Fibroblast of pulmonary artery (primary cell): ENCODE data around the gene OCIAD1.

Source experiments
- DNase-seq: peaks from one replicate; pipeline ENCODE4 v3.0.0-alpha.2; 2010; ENCODE audit warnings: low read depth
- H3K4me3 ChIP-seq: replicated peaks from 2 replicates; pipeline ENCODE4 v1.5.1; 2011; ENCODE audit warnings: low read depth, mild to moderate bottlenecking, control low read depth, low read length, moderate library complexity
- TF ChIP-seq, protein P1 (sequence below): IDR thresholded peaks from 2 replicates; pipeline ENCODE4 v1.5.1; 2011; ENCODE audit warnings: mild to moderate bottlenecking, control low read depth, low read length, inconsistent platforms; ENCODE audit errors: missing control alignments

OCIAD1 gene

DNA sequence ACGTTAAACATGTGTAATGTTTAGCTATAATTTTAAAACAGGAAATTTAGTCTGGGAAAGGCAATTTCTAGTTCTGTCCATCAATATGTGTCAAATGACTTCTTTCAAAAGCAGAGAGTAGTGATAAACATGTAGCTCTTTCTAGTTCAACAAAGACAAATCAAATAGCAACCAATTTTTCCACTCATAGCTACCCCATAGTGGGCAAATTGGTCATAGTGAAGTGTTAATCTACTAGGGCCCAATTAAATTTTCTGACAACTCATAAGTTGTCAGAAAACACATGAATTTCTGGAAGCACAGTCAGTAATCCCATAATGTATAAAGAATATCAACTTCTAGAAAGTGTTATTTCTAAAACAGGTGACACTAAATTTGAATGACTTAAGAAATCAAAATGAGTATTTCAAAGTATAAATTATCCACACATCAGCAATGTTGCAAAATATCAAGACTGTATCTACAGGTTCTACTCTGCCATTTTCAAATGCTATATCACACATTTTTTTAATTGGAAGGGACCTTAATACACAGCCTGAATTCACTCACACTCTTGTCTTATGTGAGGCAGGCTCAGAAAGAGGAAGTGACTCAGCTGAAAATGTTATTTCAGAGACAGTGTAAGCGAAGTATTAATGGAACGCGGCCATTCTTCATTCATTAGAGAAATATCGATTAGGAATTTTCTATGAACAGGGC, 68.0 kb downstream of the OCIAD1 start:
- DNase-seq = peak; percentile 47
- TF ChIP-seq, protein P1, sequence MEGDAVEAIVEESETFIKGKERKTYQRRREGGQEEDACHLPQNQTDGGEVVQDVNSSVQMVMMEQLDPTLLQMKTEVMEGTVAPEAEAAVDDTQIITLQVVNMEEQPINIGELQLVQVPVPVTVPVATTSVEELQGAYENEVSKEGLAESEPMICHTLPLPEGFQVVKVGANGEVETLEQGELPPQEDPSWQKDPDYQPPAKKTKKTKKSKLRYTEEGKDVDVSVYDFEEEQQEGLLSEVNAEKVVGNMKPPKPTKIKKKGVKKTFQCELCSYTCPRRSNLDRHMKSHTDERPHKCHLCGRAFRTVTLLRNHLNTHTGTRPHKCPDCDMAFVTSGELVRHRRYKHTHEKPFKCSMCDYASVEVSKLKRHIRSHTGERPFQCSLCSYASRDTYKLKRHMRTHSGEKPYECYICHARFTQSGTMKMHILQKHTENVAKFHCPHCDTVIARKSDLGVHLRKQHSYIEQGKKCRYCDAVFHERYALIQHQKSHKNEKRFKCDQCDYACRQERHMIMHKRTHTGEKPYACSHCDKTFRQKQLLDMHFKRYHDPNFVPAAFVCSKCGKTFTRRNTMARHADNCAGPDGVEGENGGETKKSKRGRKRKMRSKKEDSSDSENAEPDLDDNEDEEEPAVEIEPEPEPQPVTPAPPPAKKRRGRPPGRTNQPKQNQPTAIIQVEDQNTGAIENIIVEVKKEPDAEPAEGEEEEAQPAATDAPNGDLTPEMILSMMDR = no peak
- H3K4me3 ChIP-seq = no peak overlapping the region

DNA sequence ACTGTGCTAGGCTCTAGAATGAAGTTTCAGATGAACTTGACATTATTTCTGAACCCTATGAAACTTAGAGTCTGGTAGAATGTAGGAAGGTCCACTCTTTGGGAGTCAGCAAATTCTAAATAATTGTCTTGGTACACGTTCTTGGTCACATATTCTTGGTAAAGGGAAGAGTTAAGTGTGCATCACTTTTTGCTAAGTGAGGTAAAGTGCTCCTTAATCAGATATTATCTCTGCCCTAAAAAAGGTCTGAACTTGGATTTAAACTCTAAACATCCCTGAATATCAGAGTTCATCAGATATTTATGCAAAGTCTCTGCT, 68.5 kb downstream of the OCIAD1 start:
- DNase-seq = no peak
- TF ChIP-seq, protein P1 = no peak
- no peak overlapping the region for H3K4me3 ChIP-seq

DNA sequence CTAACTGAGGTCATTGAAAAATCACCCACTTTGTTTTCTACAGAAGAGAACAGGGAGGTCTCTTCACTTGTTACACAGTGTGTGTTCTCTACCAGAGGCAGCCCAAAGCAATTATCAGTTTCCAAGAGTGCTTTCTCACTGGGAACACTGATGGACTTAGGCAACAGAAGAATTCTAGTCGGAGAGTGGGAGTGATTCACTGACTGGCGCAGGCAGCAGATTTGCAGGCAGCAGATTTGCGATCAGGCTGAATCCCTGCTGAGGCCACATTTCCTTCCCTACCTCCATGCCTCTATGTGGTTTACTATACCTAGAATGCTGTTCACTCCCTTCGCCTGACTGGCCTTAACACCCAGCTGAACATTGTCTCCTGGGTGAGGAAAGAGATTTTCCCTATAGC, 69.1 kb downstream of the OCIAD1 start:
- DNase-seq = peak; percentile 82
- H3K4me3 ChIP-seq = no peak overlapping the region
- TF ChIP-seq, protein P1 = no peak

DNA sequence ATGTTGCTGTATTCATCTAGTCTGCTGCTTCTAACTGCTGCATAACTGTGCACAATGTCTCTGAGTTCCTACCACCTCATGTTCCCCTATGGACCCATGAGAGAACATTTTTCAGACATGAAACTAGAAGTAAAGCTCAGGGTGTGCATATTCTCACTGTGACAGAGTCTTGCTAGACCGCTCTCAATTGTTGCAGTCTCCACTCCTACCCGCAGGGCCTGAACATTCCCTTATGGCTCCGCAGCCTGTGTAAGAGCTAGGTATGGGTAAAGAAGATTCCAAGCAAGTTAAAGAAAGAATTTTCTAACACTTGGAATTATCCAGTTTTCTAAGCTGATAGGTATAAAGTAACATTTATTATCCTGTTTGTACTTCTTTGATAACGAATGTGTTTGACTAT, 70.3 kb downstream of the OCIAD1 start:
- DNase-seq = no peak
- H3K4me3 ChIP-seq = no peak overlapping the region
- TF ChIP-seq, protein P1 = no peak

DNA sequence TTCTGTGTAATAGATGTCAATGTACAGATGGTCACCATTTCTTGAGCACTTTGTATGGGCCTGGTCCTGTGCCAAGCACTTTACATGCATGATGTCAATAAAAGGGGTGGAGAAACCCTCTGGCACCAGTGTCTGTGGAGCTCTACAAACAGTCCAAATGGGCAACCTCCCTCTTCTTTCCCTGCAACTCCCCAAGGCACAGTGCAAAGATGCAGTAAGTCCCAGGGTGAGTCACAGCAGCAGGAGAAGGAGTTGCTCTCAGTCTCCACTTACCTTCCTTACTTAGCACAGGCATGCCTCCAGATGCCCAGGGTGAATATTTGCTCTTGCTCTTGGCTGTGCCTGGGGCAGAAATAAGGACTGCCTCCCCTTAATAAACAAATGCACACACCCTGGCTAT, 71.4 kb downstream of the OCIAD1 start:
- DNase-seq = peak; percentile 45
- TF ChIP-seq, protein P1 = no peak
- H3K4me3 ChIP-seq = no peak overlapping the region

DNA sequence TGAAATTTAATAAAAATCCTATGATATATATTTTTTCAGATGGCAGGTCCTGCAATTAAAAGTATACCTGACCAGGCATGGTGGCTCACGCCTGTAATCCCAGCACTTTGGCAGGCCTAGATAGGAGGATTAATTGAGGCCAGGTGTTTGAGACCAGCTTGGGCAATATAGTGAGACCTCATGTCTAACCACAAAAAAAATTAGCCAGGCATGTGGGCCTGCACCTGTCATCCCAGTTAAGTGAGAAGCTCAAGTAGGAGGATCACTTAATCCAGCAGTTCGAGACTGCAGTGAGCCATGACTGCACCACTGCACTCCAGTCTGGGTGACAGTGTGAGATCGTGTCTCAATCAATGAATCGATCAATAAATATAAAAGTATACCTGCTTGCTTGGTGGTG, 73.2 kb downstream of the OCIAD1 start:
- TF ChIP-seq, protein P1 = no peak
- no peak overlapping the region for H3K4me3 ChIP-seq
- DNase-seq = no peak

DNA sequence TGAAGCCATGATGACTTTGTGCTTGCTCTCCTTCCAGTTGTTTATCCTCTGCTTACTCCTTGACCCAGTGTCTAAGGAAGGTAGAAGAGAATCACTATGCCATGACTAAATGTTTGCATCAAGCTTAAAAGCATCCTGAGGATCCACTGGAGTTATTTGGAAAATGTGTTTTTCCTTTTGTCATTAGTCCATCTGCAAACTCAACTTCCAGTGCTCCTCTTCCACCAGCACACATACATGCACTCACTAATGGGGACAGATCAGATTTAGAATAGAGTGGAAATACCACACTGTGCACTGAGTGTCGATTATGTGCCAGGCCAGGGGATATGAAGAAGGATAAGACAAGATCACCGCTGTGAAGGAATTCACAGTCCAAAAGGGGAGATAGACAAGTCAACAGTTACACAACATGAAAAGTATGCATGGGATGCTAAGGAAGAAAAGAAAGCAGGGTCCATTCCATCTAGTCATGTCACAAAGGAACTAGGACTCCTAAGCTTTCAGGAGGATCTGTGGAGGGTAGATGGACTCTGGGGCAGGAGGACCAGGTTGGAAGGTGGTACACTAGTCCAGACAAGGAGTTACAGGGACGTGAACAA, 73.8 kb downstream of the OCIAD1 start:
- TF ChIP-seq, protein P1 = no peak
- H3K4me3 ChIP-seq = no peak overlapping the region
- peak; percentile 18 for DNase-seq
